ENCODE data around the gene RFX2. TPM values are rescaled to one million over a fixed set of nuclear protein-coding genes. Genes with fewer than 3 reads are reported as not detected.

Gene RFX2
- total and polyA plus RNA-seq, 10 of the 15 experiments (the other 5 are each of a cell fraction or from before 2014, with no cell fraction given): 3.2 to 9.8 (median 4.7) TPM

DNA sequence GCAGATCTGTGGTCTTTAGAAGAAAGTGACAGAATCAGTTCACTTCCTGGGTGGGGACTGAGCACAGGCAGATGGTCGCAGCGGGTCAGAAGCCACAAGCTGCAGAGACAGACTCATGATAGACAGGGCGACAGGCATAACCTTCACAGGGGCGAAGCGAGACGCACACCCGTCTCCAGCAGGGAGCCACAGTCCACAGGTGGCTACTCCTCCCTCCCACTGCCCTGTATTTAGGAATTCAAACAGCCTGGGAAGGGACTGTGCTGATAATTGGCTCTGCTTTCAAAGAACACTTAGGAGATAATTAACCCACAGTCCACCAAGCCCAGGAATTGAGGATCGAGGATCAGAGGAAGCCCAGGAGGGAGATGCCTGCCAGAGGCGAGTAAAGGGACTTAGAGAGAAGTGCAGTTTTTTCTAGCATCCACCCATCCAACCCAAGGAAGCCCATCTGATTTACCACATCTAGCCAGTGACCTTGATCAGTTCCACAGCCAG is 23.2 kb downstream of the RFX2 start:
- RAD21 ChIA-PET (ENCODE audit: unreplicated experiment): interaction anchor here (0.6 to 2.6 kb wide), 10 partner anchors 11 to 39 kb away, joined by 3 to 20 read pairs (median 4); no protein-coding TSS in a partner anchor
- H3K4me3 ChIP-seq: peak overlapping the region; percentile 13; the same call in 1 of the 2 replicates
- TSS peak; percentile 56 for BruUV-seq (replicated peaks)
- H2AFZ ChIP-seq (ENCODE audit: control insufficient read depth, low read depth, low read length): peak overlapping the region; percentile 61
- no peaks in the 10 kb centered on the region for H4K20me1 ChIP-seq (ENCODE audit: control insufficient read depth, insufficient read depth)
- H3K79me2 ChIP-seq (ENCODE audit: control insufficient read depth, insufficient read depth, low read length): no peaks in the 10 kb centered on the region
- SMC1A ChIA-PET (ENCODE audit: uncharacterized antibody, unreplicated experiment): interaction anchor here (0.8 to 2.6 kb wide), 11 partner anchors 11 to 108 kb away, joined by 3 to 19 read pairs (median 4); no protein-coding TSS in a partner anchor
- H3K27ac ChIP-seq (ENCODE audit: control insufficient read depth, insufficient read depth): peak overlapping the region; percentile 17; the same call in 1 of the 2 replicates
- FAIRE-seq (no peak), DNase-seq (ENCODE audit: low read depth, low spot score) (peak; percentile 40), ATAC-seq (peak; percentile 72)
- intact Hi-C loops (cut with micrococcal nuclease; ENCODE audit: unreplicated experiment): loop anchor here (5.0 kb wide), 1 partner anchor 40 kb away; no protein-coding TSS in a partner anchor
- peak overlapping the region; percentile 80; the same call in 1 of the 2 replicates for H3K4me2 ChIP-seq (ENCODE audit: control insufficient read depth, insufficient read depth)
- H3K9me3 ChIP-seq (replicated peaks; ENCODE audit: control insufficient read depth, insufficient read depth, low read length): no peaks in the 10 kb centered on the region; the same call in 2 of the 3 replicates
- no peaks in the 10 kb centered on the region for H3K36me3 ChIP-seq (ENCODE audit: control insufficient read depth in 2 of 2, insufficient read depth in 2 of 2, low read length in 1 of 2)
- peaks cover 17% of the 10 kb centered on the region for H3K4me1 ChIP-seq (ENCODE audit: control insufficient read depth, insufficient read depth, low read length)
- POLR2A ChIA-PET: interaction anchor here (1.1 to 2.1 kb wide), 6 partner anchors 19 to 48 kb away, joined by 3 to 9 read pairs (median 4); no protein-coding TSS in a partner anchor
- CTCF ChIA-PET: interaction anchor here (0.9 to 1.9 kb wide), 6 partner anchors 12 to 283 kb away, joined by 3 to 13 read pairs (median 6); no protein-coding TSS in a partner anchor
- no peaks in the 10 kb centered on the region for H3K27me3 ChIP-seq (replicated peaks in 1 of 2; ENCODE audit: control insufficient read depth in 2 of 2, insufficient read depth in 2 of 2, low read length in 1 of 2)
- WGBS (ENCODE audit: insufficient coverage, insufficient replicate concordance, low lambda C conversion rate, missing lambda C conversion rate): 2% methylated on average over 9 of the region's 9 CpGs
- in situ Hi-C loops (cut with MboI): no loop called here
- H3K9ac ChIP-seq (ENCODE audit: control insufficient read depth, insufficient read depth, low read length): no peak overlapping the region
- TF ChIP-seq, protein P1, sequence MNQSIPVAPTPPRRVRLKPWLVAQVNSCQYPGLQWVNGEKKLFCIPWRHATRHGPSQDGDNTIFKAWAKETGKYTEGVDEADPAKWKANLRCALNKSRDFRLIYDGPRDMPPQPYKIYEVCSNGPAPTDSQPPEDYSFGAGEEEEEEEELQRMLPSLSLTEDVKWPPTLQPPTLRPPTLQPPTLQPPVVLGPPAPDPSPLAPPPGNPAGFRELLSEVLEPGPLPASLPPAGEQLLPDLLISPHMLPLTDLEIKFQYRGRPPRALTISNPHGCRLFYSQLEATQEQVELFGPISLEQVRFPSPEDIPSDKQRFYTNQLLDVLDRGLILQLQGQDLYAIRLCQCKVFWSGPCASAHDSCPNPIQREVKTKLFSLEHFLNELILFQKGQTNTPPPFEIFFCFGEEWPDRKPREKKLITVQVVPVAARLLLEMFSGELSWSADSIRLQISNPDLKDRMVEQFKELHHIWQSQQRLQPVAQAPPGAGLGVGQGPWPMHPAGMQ (IDR thresholded peaks at IDR 0.05; ENCODE audit: borderline replicate concordance): no peak
- no peak for TF ChIP-seq HDAC6 (IDR thresholded peaks at IDR 0.05; ENCODE audit: unreplicated experiment)
- TF ChIP-seq, protein P2, sequence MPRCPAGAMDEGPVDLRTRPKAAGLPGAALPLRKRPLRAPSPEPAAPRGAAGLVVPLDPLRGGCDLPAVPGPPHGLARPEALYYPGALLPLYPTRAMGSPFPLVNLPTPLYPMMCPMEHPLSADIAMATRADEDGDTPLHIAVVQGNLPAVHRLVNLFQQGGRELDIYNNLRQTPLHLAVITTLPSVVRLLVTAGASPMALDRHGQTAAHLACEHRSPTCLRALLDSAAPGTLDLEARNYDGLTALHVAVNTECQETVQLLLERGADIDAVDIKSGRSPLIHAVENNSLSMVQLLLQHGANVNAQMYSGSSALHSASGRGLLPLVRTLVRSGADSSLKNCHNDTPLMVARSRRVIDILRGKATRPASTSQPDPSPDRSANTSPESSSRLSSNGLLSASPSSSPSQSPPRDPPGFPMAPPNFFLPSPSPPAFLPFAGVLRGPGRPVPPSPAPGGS (IDR thresholded peaks at IDR 0.05; ENCODE audit: borderline replicate concordance, insufficient read depth, low read depth, low read length, poor library complexity, severe bottlenecking): no peak
- TF ChIP-seq RUNX3 (IDR thresholded peaks at IDR 0.05; ENCODE audit: low read length): peak; percentile 65
- no peak for TF ChIP-seq KLF5 (IDR thresholded peaks at IDR 0.05; ENCODE audit: partially characterized antibody)
- TF ChIP-seq, protein P3, sequence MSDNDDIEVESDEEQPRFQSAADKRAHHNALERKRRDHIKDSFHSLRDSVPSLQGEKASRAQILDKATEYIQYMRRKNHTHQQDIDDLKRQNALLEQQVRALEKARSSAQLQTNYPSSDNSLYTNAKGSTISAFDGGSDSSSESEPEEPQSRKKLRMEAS (IDR thresholded peaks at IDR 0.05; ENCODE audit: low read depth, low read length): no peak
- TF ChIP-seq, protein P4, sequence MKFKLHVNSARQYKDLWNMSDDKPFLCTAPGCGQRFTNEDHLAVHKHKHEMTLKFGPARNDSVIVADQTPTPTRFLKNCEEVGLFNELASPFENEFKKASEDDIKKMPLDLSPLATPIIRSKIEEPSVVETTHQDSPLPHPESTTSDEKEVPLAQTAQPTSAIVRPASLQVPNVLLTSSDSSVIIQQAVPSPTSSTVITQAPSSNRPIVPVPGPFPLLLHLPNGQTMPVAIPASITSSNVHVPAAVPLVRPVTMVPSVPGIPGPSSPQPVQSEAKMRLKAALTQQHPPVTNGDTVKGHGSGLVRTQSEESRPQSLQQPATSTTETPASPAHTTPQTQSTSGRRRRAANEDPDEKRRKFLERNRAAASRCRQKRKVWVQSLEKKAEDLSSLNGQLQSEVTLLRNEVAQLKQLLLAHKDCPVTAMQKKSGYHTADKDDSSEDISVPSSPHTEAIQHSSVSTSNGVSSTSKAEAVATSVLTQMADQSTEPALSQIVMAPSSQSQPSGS (IDR thresholded peaks at IDR 0.05; ENCODE audit: low read length): no peak
- no peak for TF ChIP-seq ASH2L (IDR thresholded peaks at IDR 0.05; ENCODE audit: borderline replicate concordance, low read depth)
- TF ChIP-seq SREBF2 (IDR thresholded peaks at IDR 0.05; ENCODE audit: low read length): no peak
- TF ChIP-seq RB1 (IDR thresholded peaks at IDR 0.05; ENCODE audit: borderline replicate concordance): no peak
- TF ChIP-seq POLR2AphosphoS2 (IDR thresholded peaks at IDR 0.05; ENCODE audit: low read depth, low read length): no peak
- no peak for TF ChIP-seq CREM (IDR thresholded peaks at IDR 0.05; ENCODE audit: low read depth)
- TF ChIP-seq WRNIP1 (IDR thresholded peaks at IDR 0.05; ENCODE audit: borderline replicate concordance, low read depth, low read length): no peak
- TF ChIP-seq RAD51 (IDR thresholded peaks at IDR 0.05): no peak
- TF ChIP-seq SIX5 (IDR thresholded peaks at IDR 0.05; ENCODE audit: low read depth, low read length, severe bottlenecking): no peak
- TF ChIP-seq CHD4 (IDR thresholded peaks at IDR 0.05): no peak
- peak; percentile 59; the same call in 1 of the 2 replicates for TF ChIP-seq TCF12 (IDR thresholded peaks at IDR 0.05; ENCODE audit: low read depth, low read length)
- 0 out of 2 replicates have a peak, but pooled peaks have one; percentile 19 for TF ChIP-seq CHD2 (IDR thresholded peaks at IDR 0.05; ENCODE audit: borderline replicate concordance, low read depth, low read length)
- no peak for TF ChIP-seq CBX3 (IDR thresholded peaks at IDR 0.05; ENCODE audit: borderline replicate concordance, low read depth)
